ENCODE results near the gene GALNT12.

The GALNT12 gene

GRCh38 chr9:98805506-98806272 is 1.8 kb upstream of the GALNT12 start:
- no peak for FAIRE-seq

GRCh38 chr9:98806394-98807035 is 955 bp upstream of the GALNT12 start:
- no peak for FAIRE-seq

- FAIRE-seq = no peak
These were observed 335 bp downstream of the GALNT12 start for GRCh38 chr9:98807814-98808195.

- no peak for FAIRE-seq
These were observed 943 bp downstream of the GALNT12 start for GRCh38 chr9:98808411-98808815.

GRCh38 chr9:98808875-98809274 is 1.4 kb downstream of the GALNT12 start:
- no peak for FAIRE-seq

- FAIRE-seq = no peak
These were observed 2.0 kb downstream of the GALNT12 start for GRCh38 chr9:98809311-98810101.

GRCh38 chr9:98810102-98810842 is 2.8 kb downstream of the GALNT12 start:
- no peak for FAIRE-seq

GRCh38 chr9:98811051-98811650 is 3.7 kb downstream of the GALNT12 start:
- no peak for FAIRE-seq

- FAIRE-seq = no peak
These were observed 8.0 kb downstream of the GALNT12 start for GRCh38 chr9:98815391-98815951.

- FAIRE-seq = no peak
These were observed 11.3 kb downstream of the GALNT12 start for GRCh38 chr9:98818764-98819163.

GRCh38 chr9:98819231-98819630 is 11.8 kb downstream of the GALNT12 start:
- no peak for FAIRE-seq

- no peak for FAIRE-seq
These were observed 14.4 kb downstream of the GALNT12 start for GRCh38 chr9:98821831-98822230.

- FAIRE-seq = no peak
These were observed 15.2 kb downstream of the GALNT12 start for GRCh38 chr9:98822661-98823060.

- no peak for FAIRE-seq
These were observed 16.3 kb downstream of the GALNT12 start for GRCh38 chr9:98823666-98824334.

GRCh38 chr9:98825414-98825813 is 17.9 kb downstream of the GALNT12 start:
- FAIRE-seq = no peak

GRCh38 chr9:98826716-98827115 is 19.2 kb downstream of the GALNT12 start:
- FAIRE-seq = no peak

GRCh38 chr9:98829766-98830165 is 22.3 kb downstream of the GALNT12 start:
- no peak for FAIRE-seq

GRCh38 chr9:98830554-98830953 is 23.1 kb downstream of the GALNT12 start:
- no peak for FAIRE-seq

- no peak for FAIRE-seq
These were observed 24.2 kb downstream of the GALNT12 start for GRCh38 chr9:98831696-98832095.

GRCh38 chr9:98832768-98833089 is 25.3 kb downstream of the GALNT12 start:
- FAIRE-seq = no peak

GRCh38 chr9:98833090-98833956 is 25.9 kb downstream of the GALNT12 start:
- no peak for FAIRE-seq

All from colon (tissue), 2 donors.